GM19193 (cell line): ENCODE measurements around the gene PLXNB2.

Experiments used
- POLR2A ChIP-seq: IDR thresholded peaks from 4 replicates; pipeline ENCODE4 v1.6.1; 2011; ENCODE audit not compliant: insufficient read depth, insufficient read length; ENCODE audit errors: extremely low read depth

Gene PLXNB2

DNA sequence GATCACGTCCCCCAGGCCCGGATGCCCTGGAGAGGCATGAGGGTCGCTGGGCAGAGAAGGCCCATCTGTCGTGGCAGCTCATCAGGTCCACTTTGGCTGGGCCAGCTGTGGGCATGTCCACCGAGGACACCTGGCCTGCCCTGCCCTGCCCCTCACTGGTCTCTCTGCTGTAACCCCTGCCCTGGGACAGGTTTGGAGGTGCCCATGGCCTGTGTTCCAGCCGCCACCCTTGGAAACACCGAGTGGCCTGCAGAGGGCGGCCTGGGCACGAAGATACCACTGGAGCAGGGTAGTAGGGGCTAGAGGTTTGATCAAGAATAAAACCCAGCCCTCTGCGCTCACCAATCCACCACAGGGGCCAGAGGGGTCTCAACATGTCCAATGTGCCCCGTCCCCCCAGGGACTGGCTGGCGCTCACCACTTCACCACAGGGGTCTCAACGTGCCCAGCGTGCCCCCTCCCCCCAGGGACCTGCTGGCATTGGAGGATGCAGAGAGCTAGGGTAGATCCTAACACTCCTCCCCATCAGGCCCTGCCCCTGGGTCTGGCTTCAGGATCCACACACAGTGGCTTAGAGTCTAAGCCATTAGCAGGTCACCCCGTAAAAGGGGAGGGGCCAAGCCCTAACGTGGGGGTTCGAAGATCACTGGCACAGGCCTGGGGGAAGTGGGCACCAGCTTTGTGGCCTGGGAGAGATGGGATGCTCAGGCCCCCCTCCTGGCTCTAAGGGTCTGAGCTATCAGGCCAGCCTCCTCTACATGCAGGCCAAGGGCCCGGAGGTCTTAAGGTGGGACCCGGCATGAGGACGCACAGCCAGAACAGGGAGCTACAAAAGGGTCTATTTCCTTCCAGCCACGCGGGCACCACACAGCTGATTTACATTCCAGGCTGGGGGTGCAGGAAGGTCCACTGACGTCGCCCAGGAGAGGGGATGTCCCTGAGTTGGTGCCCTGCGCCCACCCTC, 55.1 kb downstream of the PLXNB2 start:
- TF ChIP-seq POLR2A, result no peak

DNA sequence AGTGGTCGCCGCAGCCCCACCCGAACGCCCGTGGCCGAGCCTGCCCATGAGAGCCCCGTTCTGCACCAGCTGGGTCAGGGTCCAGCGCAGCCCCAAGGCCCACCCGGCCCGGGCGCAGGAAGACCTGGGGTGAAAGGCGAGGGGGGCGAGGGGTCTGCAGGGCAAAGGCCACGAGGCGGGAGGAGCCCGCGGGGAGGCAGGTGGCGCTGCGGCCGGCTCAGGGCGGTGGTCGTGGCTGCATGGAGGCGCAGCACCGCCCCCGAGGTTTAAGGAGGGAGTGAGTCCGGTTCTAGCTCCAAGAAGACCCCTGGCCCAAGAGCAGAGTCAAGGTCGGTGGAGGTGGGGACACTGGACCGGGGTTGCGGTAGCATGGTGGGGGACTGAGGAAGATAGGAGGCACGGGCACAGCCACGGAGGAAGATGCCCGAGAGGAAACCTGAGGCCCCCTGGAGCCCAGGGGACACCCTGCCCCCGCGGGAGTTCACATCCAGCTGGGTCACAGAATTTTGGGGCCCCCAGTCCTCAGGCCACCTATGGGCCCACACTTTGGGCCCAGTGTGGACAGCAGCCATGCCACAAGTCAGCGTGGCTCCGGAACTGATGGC, 55.9 kb downstream of the PLXNB2 start:
- no peak for TF ChIP-seq POLR2A

DNA sequence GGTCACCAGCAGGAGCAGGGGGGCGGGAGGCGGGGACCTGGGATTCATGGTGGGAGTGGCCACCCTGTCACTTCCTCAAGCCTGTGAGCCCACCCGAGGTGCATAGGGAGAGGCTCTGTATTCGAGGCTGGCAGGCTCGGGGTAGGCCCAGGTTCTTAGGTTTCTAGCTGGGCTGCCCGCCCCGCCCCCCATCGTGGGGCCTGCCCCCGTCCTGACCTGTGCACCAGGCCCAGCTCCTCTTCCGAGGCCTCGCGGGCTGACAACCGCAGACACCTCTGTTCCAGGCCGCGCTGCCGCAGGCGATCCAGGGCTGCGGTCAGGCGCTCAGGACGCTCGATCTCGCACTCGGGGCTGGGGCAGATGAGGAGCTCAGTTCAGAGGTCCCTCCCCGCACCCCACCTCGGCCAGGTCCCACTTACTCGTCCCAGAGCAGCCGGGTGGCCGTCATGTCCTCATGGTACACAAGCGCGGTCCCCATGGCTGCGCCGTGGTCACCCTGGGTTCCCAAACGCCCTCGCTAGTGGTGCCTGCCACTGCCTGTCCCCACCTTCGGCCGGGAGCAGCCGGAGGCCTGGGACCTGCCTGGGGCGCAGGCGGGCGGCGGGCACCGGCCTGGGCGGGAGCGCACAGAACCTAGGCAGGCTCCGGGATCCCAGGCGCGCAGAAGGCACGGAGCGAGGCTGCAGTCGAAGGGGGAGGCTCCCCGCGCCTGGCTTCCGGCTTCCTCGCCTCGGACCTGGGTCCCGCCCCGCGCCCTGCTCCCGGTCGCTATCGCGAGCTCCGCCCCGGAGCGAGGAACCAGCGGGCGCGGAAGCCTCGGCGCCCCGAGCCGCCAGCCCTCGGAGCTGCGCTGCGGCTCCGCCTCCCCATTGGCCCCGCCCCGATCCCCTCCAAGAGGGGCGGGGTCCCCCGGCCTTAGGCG, 56.6 kb downstream of the PLXNB2 start, which contains the start of gene HDAC10:
Gene HDAC10, minus strand, starts transcription at position 711 of the 922 bp plus-strand sequence. Its CDS starts 233 bp downstream, at position 478.
- peak; percentile 79 for TF ChIP-seq POLR2A

DNA sequence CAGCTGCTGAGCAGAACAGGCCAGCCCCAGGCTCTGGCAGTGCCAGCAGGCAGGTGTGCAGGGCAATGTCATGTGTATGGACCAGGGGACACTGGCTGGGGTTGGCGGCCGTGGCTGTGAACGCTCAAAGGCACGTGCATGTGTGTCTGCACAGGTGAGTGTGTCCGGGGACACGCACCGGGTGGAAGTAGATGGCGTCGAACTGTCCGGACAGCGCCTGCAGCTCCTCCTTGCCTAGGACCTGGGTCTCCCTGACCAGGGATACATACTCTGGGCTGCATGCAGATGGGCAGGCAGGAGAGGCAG, 57.2 kb downstream of the PLXNB2 start:
- no peak for TF ChIP-seq POLR2A

DNA sequence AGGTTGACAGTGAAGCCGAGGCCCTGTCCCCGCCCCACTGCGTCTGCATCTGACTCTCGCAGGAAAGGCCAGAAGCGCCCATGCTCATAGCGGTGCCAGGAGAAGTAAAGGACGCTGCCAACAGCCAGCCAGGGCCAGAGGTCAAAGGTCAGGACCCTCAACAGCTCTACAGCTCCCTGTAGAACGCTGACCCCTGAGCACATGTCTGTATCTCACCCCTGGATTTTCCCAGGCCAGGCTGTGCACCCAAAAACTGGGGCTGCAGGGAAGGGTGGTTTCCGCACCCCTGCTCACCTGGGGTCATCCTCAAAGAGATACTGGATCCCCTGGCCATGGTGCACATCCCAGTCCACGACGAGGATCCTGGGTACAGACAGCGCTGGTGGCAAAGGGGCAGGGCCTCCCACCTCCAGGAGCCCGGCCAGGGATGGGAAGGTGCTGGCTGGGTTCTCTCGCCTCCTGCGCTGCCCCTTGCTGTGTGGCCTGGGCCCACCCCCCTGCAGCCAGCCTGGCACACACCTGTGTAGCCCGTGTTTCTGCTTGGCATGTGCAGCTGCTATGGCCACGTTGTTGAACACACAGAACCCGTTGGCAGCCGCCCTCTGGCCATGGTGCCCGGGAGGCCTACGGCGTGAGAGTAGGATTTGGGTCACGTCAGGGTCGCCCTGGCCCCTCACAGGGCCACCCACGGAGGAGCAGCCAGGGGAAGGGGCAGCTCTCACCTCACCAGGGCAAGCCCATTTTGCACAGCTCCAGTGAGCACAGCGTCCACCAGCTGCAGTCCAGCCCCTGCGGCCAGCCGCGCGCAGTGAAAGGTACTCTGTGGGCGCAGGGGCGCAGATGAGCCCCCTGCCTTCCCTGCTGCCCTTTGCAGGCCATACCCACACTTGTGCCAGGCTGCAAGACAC, 57.9 kb downstream of the PLXNB2 start:
- TF ChIP-seq POLR2A, result no peak

DNA sequence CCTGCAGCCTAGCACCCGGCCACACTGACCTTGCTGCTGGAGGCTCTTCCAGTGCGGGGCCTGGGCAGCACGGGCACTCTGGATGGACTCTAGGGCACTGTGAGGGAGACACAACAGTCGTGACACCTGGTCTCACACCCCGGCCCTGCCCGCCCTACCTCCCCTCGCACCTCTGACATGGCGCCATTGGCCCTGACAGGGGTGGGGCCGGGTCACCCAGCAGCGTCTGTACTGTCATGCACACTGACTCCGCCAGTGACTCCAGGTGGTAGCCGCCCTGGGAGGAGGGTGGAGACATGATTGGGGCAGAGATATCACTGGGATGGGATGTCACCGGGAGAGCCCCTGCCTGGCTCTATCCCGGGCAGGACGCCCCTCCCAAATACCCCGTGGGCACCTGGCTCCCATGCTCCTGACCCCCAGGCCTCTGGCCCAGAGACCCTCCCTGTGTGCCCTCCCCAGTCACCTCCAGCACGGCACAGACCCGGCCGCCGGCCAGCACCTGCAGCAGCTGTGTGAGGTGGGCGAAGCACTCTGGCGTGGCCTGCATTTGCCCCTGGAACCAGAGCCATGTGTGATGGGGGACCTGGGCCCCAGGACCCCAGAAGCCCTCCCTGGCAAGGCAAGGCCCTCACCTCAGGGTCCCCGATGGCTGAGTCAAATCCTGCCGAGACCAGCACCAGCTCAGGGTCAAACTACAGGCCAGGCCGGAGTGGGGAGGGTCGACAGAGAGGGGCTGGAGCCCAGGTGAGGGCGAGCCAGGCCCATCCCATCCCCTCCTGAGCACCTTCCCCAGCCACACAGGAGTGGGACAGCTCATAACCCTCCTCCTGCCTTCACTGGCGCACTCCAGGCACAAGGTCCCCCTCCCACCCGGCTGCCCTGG, 59.0 kb downstream of the PLXNB2 start:
- no peak for TF ChIP-seq POLR2A

DNA sequence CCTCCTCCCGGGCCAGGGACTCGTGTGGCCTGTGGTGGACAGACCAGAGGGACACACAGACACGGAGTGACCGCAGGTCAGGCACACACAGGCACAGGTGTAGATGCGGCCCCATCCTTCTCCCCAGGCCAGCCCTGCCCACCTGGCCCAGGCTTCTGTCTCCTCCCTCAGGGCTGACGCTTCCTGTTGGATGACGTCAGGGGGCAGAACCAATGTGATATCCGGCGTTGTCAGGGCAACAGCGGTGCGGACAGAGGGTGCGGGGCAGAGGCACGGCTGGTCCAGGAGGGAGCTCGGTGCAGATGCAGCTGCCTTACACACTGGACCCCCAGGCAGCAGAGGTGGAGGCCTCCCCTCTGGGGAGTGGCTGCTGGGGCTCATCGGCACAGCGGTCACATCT, 59.7 kb downstream of the PLXNB2 start:
- no peak for TF ChIP-seq POLR2A

DNA sequence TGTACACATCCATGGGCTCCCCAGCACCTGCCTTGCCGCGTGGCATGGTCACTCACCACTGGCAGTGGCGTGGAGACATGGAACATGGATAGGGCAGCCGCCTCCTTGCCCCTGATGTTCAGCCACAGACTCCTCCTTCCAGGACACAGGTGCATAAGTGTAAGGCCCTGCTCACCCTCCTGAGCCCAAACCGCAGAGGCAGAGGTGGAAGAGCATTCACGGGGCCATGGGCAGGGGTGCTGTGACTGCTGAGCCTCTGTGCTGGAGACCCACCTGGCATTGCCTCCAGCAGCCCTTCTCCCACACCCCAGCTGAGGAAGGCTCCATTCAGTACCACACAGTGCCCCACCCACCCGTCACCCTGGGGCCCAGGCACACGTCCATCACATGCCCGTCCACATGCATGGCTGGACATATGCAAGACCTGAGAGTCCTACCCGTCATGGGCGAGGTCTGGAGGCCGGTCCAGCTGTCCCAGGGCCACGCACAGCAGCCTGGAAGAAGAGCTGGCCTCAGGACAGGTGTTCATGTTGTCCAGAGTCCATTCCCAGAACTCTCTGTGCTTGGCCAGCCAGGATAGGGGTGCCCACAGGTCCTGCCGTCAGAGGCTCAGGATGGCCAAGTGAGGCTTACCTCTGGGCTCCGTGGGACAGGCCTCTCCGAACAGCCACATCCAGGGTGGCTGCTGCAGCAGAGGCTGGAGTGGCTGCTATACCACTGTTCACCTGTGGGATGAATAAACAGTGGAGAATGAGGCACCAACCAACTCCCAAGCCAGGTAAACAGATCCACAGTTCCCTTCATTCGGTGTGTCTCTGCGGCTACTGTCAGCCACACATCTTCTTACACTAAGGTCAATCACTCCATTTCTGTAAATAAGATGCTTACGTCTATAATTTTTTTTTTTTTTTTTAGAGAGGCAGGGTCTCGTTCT, 60.9 kb downstream of the PLXNB2 start:
- peak; percentile 3 for TF ChIP-seq POLR2A

DNA sequence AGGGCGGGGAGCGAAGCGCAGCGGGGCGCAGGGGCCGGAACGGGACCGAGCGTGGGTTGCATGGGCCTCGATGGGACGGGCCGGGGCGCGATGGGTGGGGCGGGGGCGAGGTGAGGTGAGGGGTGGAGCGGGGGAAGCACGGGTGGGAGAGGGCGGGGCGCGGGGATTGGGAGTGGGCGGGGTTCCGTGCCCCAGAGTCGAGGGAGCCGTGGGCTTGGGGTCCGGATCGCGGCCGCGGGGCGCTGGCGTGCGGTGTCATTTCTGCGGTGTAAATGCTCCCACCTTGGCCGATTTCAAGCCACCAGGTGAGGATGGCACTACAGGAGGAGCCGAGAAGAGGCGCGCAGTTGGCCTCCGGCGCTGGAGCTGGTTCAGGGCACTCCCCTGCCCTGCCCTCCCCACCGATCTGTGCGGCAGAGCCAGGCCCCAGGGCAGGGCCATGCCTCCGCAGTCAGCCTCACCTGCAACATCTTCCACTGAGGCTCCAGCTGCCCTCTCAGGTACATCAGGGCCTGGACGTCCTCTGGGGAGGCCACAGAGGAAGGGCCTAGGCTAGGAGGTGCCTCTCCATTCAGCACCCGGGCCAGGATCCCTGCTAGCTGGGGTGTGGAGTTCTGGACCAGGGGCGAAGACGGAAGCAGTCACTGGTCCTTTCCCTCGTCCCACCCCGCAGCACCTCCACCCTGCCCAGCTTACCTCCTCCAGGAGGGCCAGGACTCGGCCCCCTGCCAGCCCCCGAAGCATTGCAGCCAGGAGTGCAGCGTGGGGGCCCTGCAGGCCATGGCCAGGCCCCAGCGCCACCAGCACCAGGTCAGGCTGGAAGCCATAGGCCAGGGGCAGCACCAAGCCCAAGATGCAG, 62.0 kb downstream of the PLXNB2 start:
- TF ChIP-seq POLR2A, result no peak

DNA sequence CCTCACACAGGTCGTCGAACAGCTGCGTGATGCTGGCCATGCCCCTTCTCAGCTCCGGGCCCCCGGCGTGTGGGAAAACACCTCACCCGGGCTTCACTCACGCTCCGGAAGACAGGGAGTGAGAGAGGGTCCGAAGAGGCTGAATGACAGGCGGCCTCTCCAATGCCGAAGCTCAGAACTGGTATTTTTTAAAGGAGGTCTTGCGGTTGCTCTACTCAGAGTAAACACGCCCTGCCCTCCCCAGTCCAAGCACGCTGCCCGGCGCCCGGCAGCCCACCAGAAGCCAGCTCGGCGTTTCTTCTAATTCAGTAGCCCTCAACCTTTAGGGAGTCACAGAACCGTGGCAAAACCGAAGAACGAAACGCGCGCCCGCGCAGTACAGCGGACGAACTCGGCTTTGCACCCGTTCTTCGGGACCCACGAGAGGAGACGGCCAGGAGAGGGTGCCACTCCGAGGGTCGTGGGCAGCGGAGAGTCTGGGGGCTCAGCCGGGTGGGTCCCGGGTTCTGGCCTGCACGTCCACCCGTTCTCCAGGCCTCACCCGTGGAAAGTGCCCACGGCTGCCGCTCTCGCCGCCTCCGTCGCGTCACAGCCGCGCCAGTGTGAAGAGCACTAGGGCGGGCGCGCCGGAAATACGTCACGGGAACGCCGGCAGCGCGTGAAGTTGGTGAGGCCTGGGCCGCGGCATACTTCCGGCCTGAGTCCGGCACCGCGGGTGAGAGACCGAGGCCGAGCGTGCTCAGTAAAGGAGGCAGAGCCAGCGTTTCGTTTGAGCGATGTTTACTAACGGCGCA, 62.8 kb downstream of the PLXNB2 start, which contains the start of gene TUBGCP6:
Gene TUBGCP6, minus strand, starts transcription at position 604 of the 794 bp plus-strand sequence. Its CDS starts 564 bp downstream, at position 40.
- peak; percentile 92 for TF ChIP-seq POLR2A
